H1 (cell line): ENCODE data around the gene TEKT5. TPM values are rescaled to one million over a fixed set of nuclear protein-coding genes. Genes with fewer than 3 reads are reported as not detected.

Experiments
- BACH1 ChIP-seq: IDR thresholded peaks from 2 replicates; pipeline ENCODE4 v1.6.1; 2012; ENCODE audit warnings: low read length, improper control_type of control experiment
- BCL11A ChIP-seq, 2 experiments: IDR thresholded peaks; one replicate each; pipeline ENCODE4 v1.6.1; 2011; ENCODE audit warnings: low read depth in 2 of 2, low read length in 2 of 2, mild to moderate bottlenecking in 2 of 2
- CHD1 ChIP-seq: IDR thresholded peaks from 2 replicates; pipeline ENCODE4 v1.6.1; 2012; ENCODE audit warnings: low read depth, low read length, improper control_type of control experiment
- CHD2 ChIP-seq: IDR thresholded peaks from 2 replicates; pipeline ENCODE4 v1.6.1; 2012; ENCODE audit warnings: low read length, improper control_type of control experiment
- CREB1 ChIP-seq: IDR thresholded peaks from 2 replicates; pipeline ENCODE4 v1.6.1; 2012; ENCODE audit warnings: inconsistent platforms
- CTCF ChIP-seq, 3 experiments: IDR thresholded peaks; 1 replicate in 2 of 3; 2 replicates in 1 of 3; pipeline versions ENCODE4 v1.5.1 to v1.6.1; 2011; ENCODE audit warnings: low read length in 3 of 3, mild to moderate bottlenecking in 3 of 3, inconsistent platforms in 2 of 3, low read depth in 1 of 3, moderate library complexity in 1 of 3; ENCODE audit not compliant: insufficient read depth in 1 of 3; ENCODE audit errors: control extremely low read depth in 1 of 3
- EZH2 ChIP-seq: fragments of 200-600 bp; sonication (generic); IDR thresholded peaks from 2 replicates; pipeline ENCODE4 v1.7.1; 2012; ENCODE audit warnings: low read depth, mild to moderate bottlenecking, moderate library complexity, low read length, inconsistent platforms; ENCODE audit not compliant: severe bottlenecking
- GABPA ChIP-seq: IDR thresholded peaks from 2 replicates; pipeline ENCODE4 v1.6.1; 2011; ENCODE audit warnings: mild to moderate bottlenecking, low read length, moderate library complexity, borderline replicate concordance; ENCODE audit not compliant: insufficient read depth
- GTF2F1 ChIP-seq: IDR thresholded peaks from 2 replicates; pipeline ENCODE4 v1.6.1; 2012; ENCODE audit warnings: low read depth, low read length, improper control_type of control experiment, borderline replicate concordance
- KDM1A ChIP-seq: fragments of 200-600, 300-600 bp; sonication (generic); IDR thresholded peaks from 2 replicates; pipeline ENCODE4 v1.7.1; 2016; ENCODE audit warnings: mild to moderate bottlenecking, low read length, borderline replicate concordance
- NANOG ChIP-seq: IDR thresholded peaks from 2 replicates; pipeline ENCODE4 v1.6.1; 2011; ENCODE audit warnings: low read length, low read depth, mild to moderate bottlenecking, inconsistent platforms; ENCODE audit not compliant: insufficient read depth, poor library complexity, severe bottlenecking
- PHF8 ChIP-seq: fragments of 200-600 bp; sonication (generic); conservative IDR thresholded peaks from 2 replicates; pipeline ENCODE4 v1.7.1; 2012; ENCODE audit warnings: low read depth, mild to moderate bottlenecking, inconsistent platforms, low read length, moderate library complexity
- SAP30 ChIP-seq: fragments of 300-600 bp; sonication (generic); IDR thresholded peaks from 2 replicates; pipeline ENCODE4 v1.7.1; 2012; ENCODE audit warnings: low read length, moderate library complexity, mild to moderate bottlenecking, inconsistent platforms; ENCODE audit not compliant: insufficient read depth, insufficient replicate concordance
- SIRT6 ChIP-seq: IDR thresholded peaks from one replicate; pipeline ENCODE4 v1.7.1; 2012; ENCODE audit warnings: low read length, inconsistent platforms
- SP1 ChIP-seq: IDR thresholded peaks from 2 replicates; pipeline ENCODE4 v1.6.1; 2011; ENCODE audit warnings: low read depth, low read length
- SP2 ChIP-seq: IDR thresholded peaks from 2 replicates; pipeline ENCODE4 v1.6.1; 2012; ENCODE audit warnings: mild to moderate bottlenecking, low read length, inconsistent platforms
- TAF7 ChIP-seq: optimal IDR thresholded peaks from 2 replicates; pipeline ENCODE3; 2011; ENCODE audit warnings: low read depth, mild to moderate bottlenecking, inconsistent platforms, low read length, moderate library complexity, borderline replicate concordance
- TBP ChIP-seq: IDR thresholded peaks from 2 replicates; pipeline ENCODE4 v1.6.1; 2011; ENCODE audit warnings: low read depth, low read length, improper control_type of control experiment
- TCF12 ChIP-seq: IDR thresholded peaks from 2 replicates; pipeline ENCODE4 v1.6.1; 2011; ENCODE audit warnings: low read depth, mild to moderate bottlenecking, low read length
- TEAD4 ChIP-seq: IDR thresholded peaks from 2 replicates; pipeline ENCODE4 v1.6.1; 2012; ENCODE audit warnings: low read depth, low read length, inconsistent platforms, mixed read lengths
- ZNF274 ChIP-seq: IDR thresholded peaks from 2 replicates; pipeline ENCODE4 v1.7.0; 2012; ENCODE audit warnings: low read length, borderline replicate concordance; ENCODE audit errors: extremely low read depth
- polyA plus RNA-seq, 7 experiments: library from polyadenylated mRNA; depleted of rRNA in 3 of 7; stranded (reverse) in 5 of 7; unstranded in 2 of 7; fragments of >200 nt in 5 of 7; fragments of 200-250 nt in 2 of 7; gene quantifications; 1 replicate in 5 of 7; 2 replicates in 1 of 7; 4 replicates in 1 of 7; pipeline versions ENCODE4 v1.2.1 to v1.2.3, GENCODE V29; 2011 to 2013; ENCODE audit warnings: missing spikeins in 2 of 7, mixed read lengths in 2 of 7
- total RNA-seq: library from RNA; stranded (reverse); fragmentation: NEBNext Ultra II Directional; extraction: Animal tissue kit (Norgen Biotek cat#: 25700); gene quantifications from 2 replicates; pipeline ENCODE4 v1.2.1, GENCODE V29; 2021

The TEKT5 gene
- total and polyA plus RNA-seq, 2 of the 8 experiments (the other 6 are each of a cell fraction or from before 2014, with no cell fraction given), result 0.95 TPM; not detected in 1

DNA sequence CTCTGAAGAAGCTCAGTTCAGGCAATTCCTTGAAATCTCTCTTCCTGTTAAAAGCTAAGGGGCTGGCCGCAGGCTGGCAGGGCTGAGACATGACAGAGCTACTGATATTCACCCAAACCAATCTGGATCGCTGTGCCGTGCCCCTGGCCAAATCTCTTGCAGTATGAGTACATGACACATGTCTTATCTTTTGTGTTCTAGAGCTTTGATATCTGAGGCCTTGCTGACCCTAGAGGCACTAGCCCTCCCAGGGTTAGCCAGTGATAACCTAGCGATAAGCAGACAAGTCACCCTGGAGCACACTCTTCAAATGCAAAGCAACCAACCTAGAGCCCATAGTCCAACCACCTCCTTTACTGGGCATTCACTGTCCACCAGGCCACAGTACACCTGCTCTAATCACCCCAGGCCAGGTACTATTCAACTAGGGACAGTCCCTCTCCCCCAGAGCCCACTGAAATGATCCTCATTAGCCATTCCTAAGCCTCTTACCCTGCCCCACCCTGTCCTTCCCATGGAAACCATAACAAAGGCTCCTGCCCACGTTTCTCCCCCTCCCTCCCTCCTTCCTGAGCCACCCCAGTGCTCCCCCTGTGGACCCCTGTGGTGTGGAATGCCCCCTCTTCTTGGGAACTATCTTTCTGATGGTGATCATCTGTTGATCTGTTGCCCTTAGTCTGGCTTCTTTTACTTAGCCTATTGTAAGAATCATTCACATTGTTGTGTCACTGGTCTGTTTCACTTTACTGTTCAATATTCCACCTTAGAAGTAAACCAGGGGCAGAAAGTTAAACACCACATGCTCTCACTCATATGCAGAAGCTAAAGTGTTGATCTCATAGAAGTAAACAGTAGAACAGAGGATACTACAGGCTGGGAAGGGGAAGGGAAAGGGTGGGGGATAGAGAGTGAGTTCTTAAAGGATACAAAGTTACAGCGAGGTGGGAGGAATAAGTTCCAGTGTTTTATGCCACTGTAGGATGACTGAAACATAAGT lies 52.5 kb downstream of the TEKT5 start (continued):
- TF ChIP-seq EZH2, result no peak
- no peak for TF ChIP-seq ZNF274
- no peak for TF ChIP-seq CREB1
- TF ChIP-seq CTCF (IDR thresholded peaks at IDR 0.05; ENCODE audit: control extremely low read depth in 1 of 3, insufficient read depth in 1 of 3, low read depth in 1 of 3, low read length in 3 of 3), result no peak
- peak in 1 of 2 experiments; percentile 4 for TF ChIP-seq BCL11A (IDR thresholded peaks at IDR 0.05; ENCODE audit: low read depth in 2 of 2, low read length in 2 of 2)
- no peak; the same call in 1 of the 2 replicates for TF ChIP-seq KDM1A
- no peak for TF ChIP-seq NANOG
- TF ChIP-seq SIRT6, result no peak
- no peak for TF ChIP-seq BACH1
- no peak for TF ChIP-seq PHF8
- no peak for TF ChIP-seq TBP
- TF ChIP-seq TEAD4, result no peak
- no peak for TF ChIP-seq GTF2F1
- TF ChIP-seq SP2, result no peak
- no peak for TF ChIP-seq SAP30
- TF ChIP-seq SP1, result 0 out of 2 replicates have a peak, but pooled peaks have one; percentile 30
- no peak for TF ChIP-seq CHD2
- TF ChIP-seq TAF7, result no peak
- no peak for TF ChIP-seq GABPA
- no peak for TF ChIP-seq CHD1
- TF ChIP-seq TCF12, result peak; percentile 63; the same call in 1 of the 2 replicates
